ENCODE data around the gene RIMS4. TPM values are rescaled to one million over a fixed set of nuclear protein-coding genes. Genes with fewer than 3 reads are reported as not detected.

The RIMS4 gene
- total and polyA plus RNA-seq, 12 donors, result 0.04 to 0.42 (median 0.13) TPM; not detected in 5

DNA sequence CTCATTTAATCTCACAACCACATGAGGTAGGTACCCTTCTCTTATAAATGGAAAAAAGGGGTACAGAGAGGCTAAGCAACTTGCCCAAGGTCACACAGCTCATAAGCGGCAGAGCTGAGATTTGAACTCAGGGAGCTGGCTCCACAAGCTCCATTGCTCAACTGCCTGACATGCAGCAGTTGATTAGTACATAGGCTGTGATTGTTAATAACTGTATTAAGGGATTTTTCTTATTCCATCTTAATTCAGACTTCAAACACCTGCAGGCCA lies 88.6 kb downstream of the RIMS4 start:
- Histone ChIP-seq H3K9me3 (no peaks in the 10 kb centered on the region), H3K27me3 (no peaks in the 10 kb centered on the region), H3K36me3 (no peaks in the 10 kb centered on the region), H3K4me1 (peaks cover 0 to 21% (median 7%) of the 10 kb centered on the region in 9 donors), H3K4me3 (no peak overlapping the region), H3K27ac (peak overlapping the region in 3 of 10 donors; percentile 33 to 78 (median 68))
- intact Hi-C loops (cut with DNase I), result no loop called here
- no peak for DNase-seq
- no peak for ATAC-seq
- TF ChIP-seq, protein P1, sequence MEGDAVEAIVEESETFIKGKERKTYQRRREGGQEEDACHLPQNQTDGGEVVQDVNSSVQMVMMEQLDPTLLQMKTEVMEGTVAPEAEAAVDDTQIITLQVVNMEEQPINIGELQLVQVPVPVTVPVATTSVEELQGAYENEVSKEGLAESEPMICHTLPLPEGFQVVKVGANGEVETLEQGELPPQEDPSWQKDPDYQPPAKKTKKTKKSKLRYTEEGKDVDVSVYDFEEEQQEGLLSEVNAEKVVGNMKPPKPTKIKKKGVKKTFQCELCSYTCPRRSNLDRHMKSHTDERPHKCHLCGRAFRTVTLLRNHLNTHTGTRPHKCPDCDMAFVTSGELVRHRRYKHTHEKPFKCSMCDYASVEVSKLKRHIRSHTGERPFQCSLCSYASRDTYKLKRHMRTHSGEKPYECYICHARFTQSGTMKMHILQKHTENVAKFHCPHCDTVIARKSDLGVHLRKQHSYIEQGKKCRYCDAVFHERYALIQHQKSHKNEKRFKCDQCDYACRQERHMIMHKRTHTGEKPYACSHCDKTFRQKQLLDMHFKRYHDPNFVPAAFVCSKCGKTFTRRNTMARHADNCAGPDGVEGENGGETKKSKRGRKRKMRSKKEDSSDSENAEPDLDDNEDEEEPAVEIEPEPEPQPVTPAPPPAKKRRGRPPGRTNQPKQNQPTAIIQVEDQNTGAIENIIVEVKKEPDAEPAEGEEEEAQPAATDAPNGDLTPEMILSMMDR (IDR thresholded peaks at IDR 0.05), result no peak
- 98 to 100% methylated on average over 1 of the region's 1 CpG for WGBS, 2 donors

DNA sequence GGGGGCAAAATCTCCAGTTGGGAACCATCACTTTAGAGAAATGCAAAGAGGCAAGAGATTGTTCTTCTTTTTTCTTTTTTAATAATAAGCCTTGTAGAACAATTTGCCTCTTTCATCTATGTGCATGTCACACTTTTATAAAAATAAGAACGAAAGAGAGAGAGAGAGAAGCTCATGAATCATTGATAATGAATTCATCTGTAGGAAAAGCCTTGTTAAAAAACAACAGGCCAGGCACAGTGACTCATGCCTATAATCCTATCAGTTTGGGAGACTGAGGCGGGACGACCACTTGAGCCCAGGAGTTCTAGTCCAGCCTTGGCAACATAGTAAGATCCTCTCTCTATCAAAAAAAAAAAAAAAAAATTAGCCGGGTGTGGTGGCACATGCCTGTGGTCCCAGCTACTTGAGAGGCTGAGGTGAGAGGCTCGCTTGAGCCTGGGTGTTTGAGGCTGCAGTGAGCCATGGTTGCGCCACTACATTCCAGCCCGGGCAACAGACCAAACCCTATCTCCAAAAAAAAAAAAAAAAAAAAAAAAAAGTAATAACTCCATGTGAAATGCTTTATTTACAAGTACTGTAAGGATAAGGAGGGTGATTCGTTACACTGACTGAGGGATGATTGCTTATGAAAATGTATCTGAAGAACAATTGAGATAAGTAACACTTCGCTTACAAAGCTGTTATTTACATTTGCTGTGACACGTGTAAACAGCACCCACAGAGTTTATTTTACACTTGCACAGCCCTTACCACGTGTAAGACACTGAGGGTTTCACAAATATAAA lies 89.2 kb downstream of the RIMS4 start:
- WGBS, 2 donors, result 57 to 65% methylated on average over 11 of the region's 11 CpGs
- no peaks in the 10 kb centered on the region for H3K9me3 ChIP-seq
- ATAC-seq (peak in 6 of 8 donors; percentile 21 to 54 (median 47)), DNase-seq (peak in 1 of 2 donors; percentile 47)
- TF ChIP-seq, protein P1 (IDR thresholded peaks at IDR 0.05), result no peak
- H3K36me3 ChIP-seq, result no peaks in the 10 kb centered on the region
- no peaks in the 10 kb centered on the region for H3K27me3 ChIP-seq
- H3K4me3 ChIP-seq, result no peak overlapping the region
- intact Hi-C loops (cut with DNase I), result no loop called here
- H3K4me1 ChIP-seq, result peaks cover 3 to 26% (median 12%) of the 10 kb centered on the region in 9 donors
- peak overlapping the region in 7 of 10 donors; percentile 4 to 78 (median 63) for H3K27ac ChIP-seq

DNA sequence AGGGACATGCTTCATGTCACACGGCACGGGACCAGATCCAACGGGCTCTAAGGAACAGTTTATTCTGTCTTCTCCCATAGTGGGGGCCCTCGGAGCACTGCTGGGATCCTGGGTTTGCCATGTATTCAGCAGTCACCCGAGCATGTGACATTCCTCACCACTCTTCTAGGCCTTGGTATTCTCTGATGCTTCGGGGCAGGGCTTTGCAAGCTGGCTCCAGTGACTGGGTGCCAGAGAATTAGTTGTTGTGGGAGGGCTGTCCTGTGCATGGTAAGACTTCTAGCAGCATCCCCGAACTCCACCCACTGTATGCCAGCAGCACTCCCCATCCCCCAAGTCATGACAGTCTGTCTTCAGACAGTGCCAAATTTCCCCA lies 89.7 kb downstream of the RIMS4 start:
- ATAC-seq, result peak; percentile 18 to 75 (median 46)
- Histone ChIP-seq H3K4me3 (no peak overlapping the region), H3K9me3 (no peaks in the 10 kb centered on the region), H3K36me3 (no peaks in the 10 kb centered on the region), H3K27me3 (no peaks in the 10 kb centered on the region), H3K4me1 (peaks cover 9 to 32% (median 17%) of the 10 kb centered on the region in 9 donors), H3K27ac (peak overlapping the region in 7 of 10 donors; percentile 4 to 78 (median 63))
- intact Hi-C loops (cut with DNase I), result no loop called here
- TF ChIP-seq, protein P1 (IDR thresholded peaks at IDR 0.05), result no peak
- no peak for DNase-seq
- WGBS, 2 donors, result 48% methylated on average over 7 of the region's 7 CpGs

DNA sequence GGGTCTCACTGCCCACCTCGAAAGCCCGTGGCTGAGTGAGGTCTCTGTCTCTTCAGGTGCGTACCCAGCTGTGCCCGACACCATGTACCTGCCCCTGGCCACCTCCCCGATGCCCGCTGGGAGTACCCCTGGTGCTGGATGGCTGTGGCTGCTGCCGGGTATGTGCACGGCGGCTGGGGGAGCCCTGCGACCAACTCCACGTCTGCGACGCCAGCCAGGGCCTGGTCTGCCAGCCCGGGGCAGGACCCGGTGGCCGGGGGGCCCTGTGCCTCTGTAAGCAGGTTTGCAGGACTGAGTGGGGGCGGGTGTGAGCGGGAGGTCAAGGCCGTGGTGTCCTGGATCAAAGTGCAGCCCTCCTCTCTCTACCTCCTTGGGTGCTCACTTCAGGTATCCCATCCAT lies 90.5 kb downstream of the RIMS4 start:
- intact Hi-C loops (cut with DNase I), result no loop called here
- Histone ChIP-seq H3K4me1 (peaks cover 12 to 38% (median 25%) of the 10 kb centered on the region in 9 donors), H3K27me3 (no peaks in the 10 kb centered on the region), H3K9me3 (no peaks in the 10 kb centered on the region), H3K4me3 (no peak overlapping the region), H3K27ac (peak overlapping the region in 5 of 10 donors; percentile 9 to 78 (median 68)), H3K36me3 (no peaks in the 10 kb centered on the region)
- 89 to 95% methylated on average over 19 of the region's 19 CpGs for WGBS, 2 donors
- TF ChIP-seq, protein P1 (IDR thresholded peaks at IDR 0.05), result no peak
- peak in 1 of 2 donors; percentile 25 for DNase-seq
- ATAC-seq, result no peak
